ENCODE measurements around the gene CAMTA2.

DNA sequence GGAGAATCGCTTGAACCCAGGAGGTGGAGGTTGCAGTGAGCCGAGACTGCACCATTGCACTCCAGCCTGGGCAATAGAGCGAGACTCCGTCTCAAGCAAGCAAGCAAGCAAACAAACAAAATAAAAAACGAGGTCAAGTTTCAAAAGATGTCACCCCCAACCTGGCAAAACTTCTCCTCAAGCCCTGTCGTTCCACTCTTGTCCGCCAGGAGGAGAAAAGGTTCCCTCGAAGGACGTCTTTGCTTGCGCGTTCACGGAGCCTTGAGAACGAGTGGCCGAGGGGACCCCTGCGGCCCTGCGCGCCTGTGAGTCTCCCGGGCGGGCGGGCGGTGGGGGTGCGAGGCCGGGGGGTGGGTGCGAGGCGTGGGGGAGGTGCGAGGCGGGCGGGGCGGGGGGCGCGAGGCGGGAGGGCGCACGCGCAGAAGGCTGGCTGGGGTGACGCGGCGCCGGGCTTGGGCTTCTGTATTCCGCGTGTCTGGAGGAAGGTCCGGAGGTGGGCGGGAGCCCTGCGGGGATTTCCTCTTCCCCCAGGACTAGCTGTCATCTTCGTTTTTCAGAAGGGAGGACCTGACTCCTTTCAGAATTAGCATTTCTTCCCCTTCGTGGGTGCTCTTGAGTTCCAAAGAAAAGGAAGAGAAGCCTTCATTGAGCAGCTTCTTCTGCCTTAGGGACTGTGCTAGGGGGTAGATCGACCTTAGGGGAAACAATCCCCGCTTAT lies 44.0 kb upstream of the CAMTA2 start:
- TF ChIP-seq, protein P1, sequence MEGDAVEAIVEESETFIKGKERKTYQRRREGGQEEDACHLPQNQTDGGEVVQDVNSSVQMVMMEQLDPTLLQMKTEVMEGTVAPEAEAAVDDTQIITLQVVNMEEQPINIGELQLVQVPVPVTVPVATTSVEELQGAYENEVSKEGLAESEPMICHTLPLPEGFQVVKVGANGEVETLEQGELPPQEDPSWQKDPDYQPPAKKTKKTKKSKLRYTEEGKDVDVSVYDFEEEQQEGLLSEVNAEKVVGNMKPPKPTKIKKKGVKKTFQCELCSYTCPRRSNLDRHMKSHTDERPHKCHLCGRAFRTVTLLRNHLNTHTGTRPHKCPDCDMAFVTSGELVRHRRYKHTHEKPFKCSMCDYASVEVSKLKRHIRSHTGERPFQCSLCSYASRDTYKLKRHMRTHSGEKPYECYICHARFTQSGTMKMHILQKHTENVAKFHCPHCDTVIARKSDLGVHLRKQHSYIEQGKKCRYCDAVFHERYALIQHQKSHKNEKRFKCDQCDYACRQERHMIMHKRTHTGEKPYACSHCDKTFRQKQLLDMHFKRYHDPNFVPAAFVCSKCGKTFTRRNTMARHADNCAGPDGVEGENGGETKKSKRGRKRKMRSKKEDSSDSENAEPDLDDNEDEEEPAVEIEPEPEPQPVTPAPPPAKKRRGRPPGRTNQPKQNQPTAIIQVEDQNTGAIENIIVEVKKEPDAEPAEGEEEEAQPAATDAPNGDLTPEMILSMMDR (IDR thresholded peaks at IDR 0.05) = peak; percentile 84 to 86 (median 84)
- no peak for TF ChIP-seq EP300 (IDR thresholded peaks at IDR 0.05)
- TF ChIP-seq POLR2A (IDR thresholded peaks at IDR 0.05; ENCODE audit: low read depth) = no peak
- TF ChIP-seq POLR2AphosphoS5 (IDR thresholded peaks at IDR 0.05) = peak in 1 of 2 donors; percentile 17
